Measurements from ENCODE around the gene EAF2.

Gene EAF2

GRCh38 chr3:121924734-121925133 is 89.7 kb downstream of the EAF2 start:
- DNase-seq, result no peak
- no peaks in the 10 kb centered on the region for H3K27me3 ChIP-seq (replicated peaks; ENCODE audit: control insufficient read depth, insufficient read depth, low read length, poor library complexity, severe bottlenecking)
- no peaks in the 10 kb centered on the region for H3K4me1 ChIP-seq (ENCODE audit: control insufficient read depth, insufficient read depth, low read length, poor library complexity, severe bottlenecking)
- H3K27ac ChIP-seq (ENCODE audit: insufficient read depth, low read length, poor library complexity, severe bottlenecking), result no peak overlapping the region
- H3K9me3 ChIP-seq (ENCODE audit: control insufficient read depth, low read length), result no peaks in the 10 kb centered on the region
- H3K36me3 ChIP-seq (ENCODE audit: control insufficient read depth, insufficient read depth, low read length), result no peaks in the 10 kb centered on the region
- no peak overlapping the region for H3K4me3 ChIP-seq (ENCODE audit: insufficient read depth, low read depth, low read length, poor library complexity, severe bottlenecking)

GRCh38 chr3:121926380-121926779 is 91.4 kb downstream of the EAF2 start:
- Histone ChIP-seq H3K4me1 (ENCODE audit: control insufficient read depth, insufficient read depth, low read length, poor library complexity, severe bottlenecking) (no peaks in the 10 kb centered on the region), H3K36me3 (ENCODE audit: control insufficient read depth, insufficient read depth, low read length) (no peaks in the 10 kb centered on the region), H3K4me3 (ENCODE audit: insufficient read depth, low read depth, low read length, poor library complexity, severe bottlenecking) (no peak overlapping the region), H3K9me3 (ENCODE audit: control insufficient read depth, low read length) (no peaks in the 10 kb centered on the region), H3K27me3 (replicated peaks; ENCODE audit: control insufficient read depth, insufficient read depth, low read length, poor library complexity, severe bottlenecking) (no peaks in the 10 kb centered on the region), H3K27ac (ENCODE audit: insufficient read depth, low read length, poor library complexity, severe bottlenecking) (no peak overlapping the region)
- no peak for DNase-seq

All from effector memory CD4-positive, alpha-beta T cell (primary cell).